ENCODE measurements around the gene LLGL1. TPM values are rescaled to one million over a fixed set of nuclear protein-coding genes. Genes with fewer than 3 reads are reported as not detected.

The LLGL1 gene
- total and polyA plus RNA-seq, 2 donors (not counting 1 experiment from before 2014, with no cell fraction given) = 15.1 to 32.2 TPM

GRCh38 chr17:18195246-18195645 is 30.2 kb upstream of the LLGL1 start:
- Histone ChIP-seq H3K4me3 (replicated peaks in 1 of 4; ENCODE audit: control extremely low read depth in 1 of 4, insufficient read depth in 1 of 4, low read depth in 3 of 4, low read length in 4 of 4) (no peak overlapping the region), H3K27ac (ENCODE audit: insufficient read depth, low read length) (no peak overlapping the region), H3K36me3 (ENCODE audit: control insufficient read depth, insufficient read depth, low read length) (peaks cover 20% of the 10 kb centered on the region), H3K9ac (ENCODE audit: insufficient read depth, low read length) (no peak overlapping the region), H3K79me2 (ENCODE audit: control insufficient read depth, insufficient read depth, low read length) (peaks cover 73% of the 10 kb centered on the region), H3K4me1 (ENCODE audit: control insufficient read depth, extremely low read depth, insufficient read depth, low read length) (no peaks in the 10 kb centered on the region), H3K27me3 (ENCODE audit: control insufficient read depth, insufficient read depth, low read length) (no peaks in the 10 kb centered on the region), H3K4me2 (ENCODE audit: extremely low read depth, insufficient read depth, low read length) (no peak overlapping the region), H3K9me3 (ENCODE audit: control insufficient read depth, insufficient read depth, low read depth, low read length) (no peaks in the 10 kb centered on the region), H2AFZ (ENCODE audit: low read length) (no peak overlapping the region), H4K20me1 (ENCODE audit: control insufficient read depth, extremely low read depth, insufficient read depth, low read length) (no peaks in the 10 kb centered on the region)
- DNase-seq (ENCODE audit: low read depth in 2 of 2) = no peak
- TF ChIP-seq CTCF (conservative IDR thresholded peaks at IDR 0.05 in 1 of 2, IDR thresholded peaks at IDR 0.05 in 1 of 2; ENCODE audit: low read depth in 1 of 2, low read length in 2 of 2) = no peak
- TF ChIP-seq EZH2 (IDR thresholded peaks at IDR 0.05; ENCODE audit: low read length, missing control alignments) = no peak

GRCh38 chr17:18197535-18198194 is 27.8 kb upstream of the LLGL1 start:
- no peaks in the 10 kb centered on the region for H3K9me3 ChIP-seq (ENCODE audit: control insufficient read depth, insufficient read depth, low read depth, low read length)
- H3K9ac ChIP-seq (ENCODE audit: insufficient read depth, low read length) = no peak overlapping the region
- H2AFZ ChIP-seq (ENCODE audit: low read length) = no peak overlapping the region
- TF ChIP-seq CTCF (conservative IDR thresholded peaks at IDR 0.05 in 1 of 2, IDR thresholded peaks at IDR 0.05 in 1 of 2; ENCODE audit: low read depth in 1 of 2, low read length in 2 of 2) (no peak), EZH2 (IDR thresholded peaks at IDR 0.05; ENCODE audit: low read length, missing control alignments) (no peak)
- peaks cover 67% of the 10 kb centered on the region for H3K79me2 ChIP-seq (ENCODE audit: control insufficient read depth, insufficient read depth, low read length)
- peaks cover 21% of the 10 kb centered on the region for H3K36me3 ChIP-seq (ENCODE audit: control insufficient read depth, insufficient read depth, low read length)
- H3K4me2 ChIP-seq (ENCODE audit: extremely low read depth, insufficient read depth, low read length) = no peak overlapping the region
- H4K20me1 ChIP-seq (ENCODE audit: control insufficient read depth, extremely low read depth, insufficient read depth, low read length) = no peaks in the 10 kb centered on the region
- DNase-seq (ENCODE audit: low read depth in 2 of 2) = no peak
- no peaks in the 10 kb centered on the region for H3K4me1 ChIP-seq (ENCODE audit: control insufficient read depth, extremely low read depth, insufficient read depth, low read length)
- H3K27ac ChIP-seq (ENCODE audit: insufficient read depth, low read length) = no peak overlapping the region
- no peak overlapping the region for H3K4me3 ChIP-seq (replicated peaks in 1 of 4; ENCODE audit: control extremely low read depth in 1 of 4, insufficient read depth in 1 of 4, low read depth in 3 of 4, low read length in 4 of 4)
- H3K27me3 ChIP-seq (ENCODE audit: control insufficient read depth, insufficient read depth, low read length) = no peaks in the 10 kb centered on the region

GRCh38 chr17:18198530-18198929 is 26.9 kb upstream of the LLGL1 start:
- H3K4me3 ChIP-seq (replicated peaks in 1 of 4; ENCODE audit: control extremely low read depth in 1 of 4, insufficient read depth in 1 of 4, low read depth in 3 of 4, low read length in 4 of 4) = no peak overlapping the region
- no peaks in the 10 kb centered on the region for H3K4me1 ChIP-seq (ENCODE audit: control insufficient read depth, extremely low read depth, insufficient read depth, low read length)
- DNase-seq (ENCODE audit: low read depth in 2 of 2) = no peak
- H4K20me1 ChIP-seq (ENCODE audit: control insufficient read depth, extremely low read depth, insufficient read depth, low read length) = no peaks in the 10 kb centered on the region
- H3K27me3 ChIP-seq (ENCODE audit: control insufficient read depth, insufficient read depth, low read length) = no peaks in the 10 kb centered on the region
- H3K9ac ChIP-seq (ENCODE audit: insufficient read depth, low read length) = no peak overlapping the region
- peaks cover 66% of the 10 kb centered on the region for H3K79me2 ChIP-seq (ENCODE audit: control insufficient read depth, insufficient read depth, low read length)
- H3K36me3 ChIP-seq (ENCODE audit: control insufficient read depth, insufficient read depth, low read length) = peaks cover 24% of the 10 kb centered on the region
- H3K9me3 ChIP-seq (ENCODE audit: control insufficient read depth, insufficient read depth, low read depth, low read length) = no peaks in the 10 kb centered on the region
- H3K27ac ChIP-seq (ENCODE audit: insufficient read depth, low read length) = no peak overlapping the region
- H2AFZ ChIP-seq (ENCODE audit: low read length) = no peak overlapping the region
- TF ChIP-seq CTCF (conservative IDR thresholded peaks at IDR 0.05 in 1 of 2, IDR thresholded peaks at IDR 0.05 in 1 of 2; ENCODE audit: low read depth in 1 of 2, low read length in 2 of 2) (no peak), EZH2 (IDR thresholded peaks at IDR 0.05; ENCODE audit: low read length, missing control alignments) (no peak)
- no peak overlapping the region for H3K4me2 ChIP-seq (ENCODE audit: extremely low read depth, insufficient read depth, low read length)

Measured in fibroblast of lung (primary cell).